Panc1 (cell line): ENCODE results near the gene SNRPF. TPM values are rescaled to one million over a fixed set of nuclear protein-coding genes. Genes with fewer than 3 reads are reported as not detected.

Experiments used
- ATAC-seq: fragments of 200-7000 bp; cut with Tn5 transposase; 2 replicates; pipeline ENCODE4 v1.9.1; 2020; ENCODE audit warnings: mild to moderate bottlenecking, moderate library complexity
- BruUV-seq: library from RNA; stranded (reverse); fragments of 400-500 nt; replicated peaks from 2 replicates; lab custom pipeline; 2021; lab: Mats Ljungman, UMichigan
- CTCF ChIA-PET: fragments of 300-600 bp; sonication (Branson Sonifier 250); formaldehyde crosslinking; loops from one replicate; lab custom pipeline; 2022; ENCODE audit warnings: antibody characterized with exemption; lab: Charles Lee
- POLR2A ChIA-PET: fragments of 300-600 bp; sonication (Branson Sonifier 250); formaldehyde crosslinking; loops from one replicate; lab custom pipeline; 2022; ENCODE audit warnings: antibody characterized with exemption; lab: Charles Lee
- DNase-seq: peaks from one replicate; pipeline ENCODE4 v3.0.0-alpha.2; 2010; ENCODE audit warnings: low read depth, low spot score
- H3K27ac ChIP-seq: 2 replicates; pipeline ENCODE4 v1.5.1; 2011; ENCODE audit warnings: mild to moderate bottlenecking, low read length, inconsistent platforms
- H3K27me3 ChIP-seq: fragments of 200-500 bp; sonication (Bioruptor generic); 2 replicates; pipeline ENCODE4 v1.6.0; 2014; ENCODE audit warnings: low read length, inconsistent platforms; ENCODE audit not compliant: control insufficient read depth, insufficient read depth
- H3K36me3 ChIP-seq: fragments of 200-500 bp; sonication (Bioruptor generic); 2 replicates; pipeline ENCODE4 v1.5.1; 2014; ENCODE audit warnings: inconsistent platforms, mild to moderate bottlenecking, low read length, moderate library complexity; ENCODE audit not compliant: control insufficient read depth, insufficient read depth
- H3K4me1 ChIP-seq: 2 replicates; pipeline ENCODE4 v1.5.1; 2011; ENCODE audit warnings: inconsistent platforms, mild to moderate bottlenecking, low read length, moderate library complexity; ENCODE audit not compliant: control insufficient read depth, insufficient read depth
- H3K4me3 ChIP-seq, 2 experiments: 2 replicates each; pipeline ENCODE4 v1.5.1; 2011 to 2012; ENCODE audit warnings: low read depth in 2 of 2, low read length in 2 of 2, mild to moderate bottlenecking in 2 of 2, inconsistent platforms in 1 of 2, moderate library complexity in 1 of 2
- H3K9me3 ChIP-seq: fragments of 200-500 bp; sonication (Bioruptor generic); 2 replicates; pipeline ENCODE4 v1.5.1; 2014; ENCODE audit warnings: low read depth, mild to moderate bottlenecking, inconsistent platforms, low read length, moderate library complexity; ENCODE audit not compliant: control insufficient read depth, insufficient read depth
- CTCF ChIP-seq: fragments of 450-650 bp; IDR thresholded peaks from 2 replicates; pipeline ENCODE4 v1.5.1; 2017; ENCODE audit warnings: mild to moderate bottlenecking
- POLR2AphosphoS5 ChIP-seq: IDR thresholded peaks from 2 replicates; pipeline ENCODE4 v1.6.1; 2012; ENCODE audit warnings: mild to moderate bottlenecking, low read depth, low read length, moderate library complexity
- REST ChIP-seq, 2 experiments: IDR thresholded peaks; 2 replicates each; pipeline ENCODE4 v1.6.1; 2011 to 2012; ENCODE audit warnings: low read depth in 2 of 2, control low read depth in 1 of 2, low read length in 1 of 2, mild to moderate bottlenecking in 1 of 2, moderate library complexity in 1 of 2; ENCODE audit not compliant: insufficient read depth in 1 of 2
- SIN3A ChIP-seq: IDR thresholded peaks from 2 replicates; pipeline ENCODE4 v1.6.1; 2012; ENCODE audit warnings: low read depth, mild to moderate bottlenecking, low read length, moderate library complexity, borderline replicate concordance; ENCODE audit not compliant: insufficient read depth
- TCF7L2 ChIP-seq: IDR thresholded peaks from 2 replicates; pipeline ENCODE4 v1.6.1; 2011; ENCODE audit warnings: mild to moderate bottlenecking, low read depth, low read length, inconsistent platforms
- in situ Hi-C: cut with HindIII; loops from 2 replicates; pipeline ENCODE4 v1.10.0; 2016; ENCODE audit warnings: low sequenced_read_pairs, low pct_unique_long_range_greater_than_20kb
- intact Hi-C: fragments of 100-400 bp; cut with micrococcal nuclease; formaldehyde crosslinking; loops from one replicate; pipeline ENCODE4 v1.10.0; 2022; ENCODE audit not compliant: unreplicated experiment
- total RNA-seq: library from RNA; stranded (reverse); gene quantifications from one replicate; pipeline ENCODE4 v1.2.1, GENCODE V29; 2021; ENCODE audit not compliant: unreplicated experiment

SNRPF gene
- total RNA-seq, 1 experiment from 2014 or later: 38.7 TPM

GRCh38 chr12:95890958-95891357 is 32.2 kb downstream of the SNRPF start:
- ChIA-PET POLR2A (no interaction called here), CTCF (no interaction called here)
- H3K4me1 ChIP-seq: no peaks in the 10 kb centered on the region
- no peak for DNase-seq
- H3K36me3 ChIP-seq: no peaks in the 10 kb centered on the region
- no peak for TF ChIP-seq REST (IDR thresholded peaks at IDR 0.05; ENCODE audit: insufficient read depth in 1 of 2, low read depth in 2 of 2, low read length in 1 of 2)
- TF ChIP-seq CTCF: no peak
- TF ChIP-seq POLR2AphosphoS5: no peak
- no peak for TF ChIP-seq SIN3A
- no peak overlapping the region for H3K27ac ChIP-seq
- in situ Hi-C loops (no loop called here), intact Hi-C loops (no loop called here)
- BruUV-seq: no TSS peak
- H3K27me3 ChIP-seq: no peaks in the 10 kb centered on the region; the same call in 1 of the 2 replicates
- ATAC-seq: no peak
- no peaks in the 10 kb centered on the region for H3K9me3 ChIP-seq
- H3K4me3 ChIP-seq: no peak overlapping the region

- H3K27me3 ChIP-seq: peaks cover 9% of the 10 kb centered on the region; the same call in 1 of the 2 replicates
- no peak for DNase-seq
- H3K4me1 ChIP-seq: no peaks in the 10 kb centered on the region
- no peak overlapping the region for H3K4me3 ChIP-seq
- CTCF ChIA-PET: no interaction called here
- BruUV-seq: no TSS peak
- TF ChIP-seq TCF7L2 (no peak), SIN3A (no peak), CTCF (no peak), REST (IDR thresholded peaks at IDR 0.05; ENCODE audit: insufficient read depth in 1 of 2, low read depth in 2 of 2, low read length in 1 of 2) (no peak), POLR2AphosphoS5 (no peak)
- intact Hi-C loops: no loop called here
- no peaks in the 10 kb centered on the region for H3K9me3 ChIP-seq
- POLR2A ChIA-PET: no interaction called here
- no peak for ATAC-seq
- no peak overlapping the region for H3K27ac ChIP-seq
- in situ Hi-C loops: no loop called here
- H3K36me3 ChIP-seq: no peaks in the 10 kb centered on the region
Measured at GRCh38 chr12:95896846-95897245, 38.1 kb downstream of the SNRPF start.
